ENCODE results near the gene IQGAP2. TPM values are rescaled to one million over a fixed set of nuclear protein-coding genes. Genes with fewer than 3 reads are reported as not detected.
A peak's percentile ranks its signal among the peaks of the same experiment; 100 is the strongest.

The IQGAP2 gene
- total and polyA plus RNA-seq, 5 donors = 3.0 to 9.2 (median 6.2) TPM

DNA sequence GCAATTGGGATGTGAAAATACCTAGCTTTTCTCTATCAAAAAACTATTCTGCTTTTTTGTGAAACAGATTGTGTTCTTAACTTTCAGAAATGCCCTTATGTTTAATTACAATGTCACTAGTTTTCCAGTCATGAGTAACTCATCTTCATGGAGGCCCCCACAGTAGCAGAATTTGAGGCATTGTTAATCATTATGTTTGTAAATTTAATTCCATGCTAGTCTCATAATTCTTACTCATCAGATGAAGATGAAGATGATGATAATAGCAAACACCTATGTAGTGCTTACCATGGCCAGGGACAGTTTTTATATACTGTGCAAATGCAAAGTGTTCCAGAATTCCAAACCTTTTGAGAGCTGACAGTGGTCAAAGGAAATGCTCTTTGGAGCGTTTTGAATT is 285.1 kb downstream of the IQGAP2 start:
- intact Hi-C loops (cut with DNase I) = no loop called here
- WGBS = 94% methylated on average over 1 of the region's 1 CpG
- DNase-seq (no peak), ATAC-seq (no peak)
- Histone ChIP-seq H3K9me3 (ENCODE audit: control insufficient read depth, low read length) (no peaks in the 10 kb centered on the region), H3K27me3 (ENCODE audit: control insufficient read depth, insufficient read depth) (no peaks in the 10 kb centered on the region), H3K27ac (ENCODE audit: low read length) (no peak overlapping the region), H3K4me1 (ENCODE audit: control insufficient read depth, insufficient read depth, low read length) (peaks cover 2% of the 10 kb centered on the region), H3K4me3 (ENCODE audit: low read length) (no peak overlapping the region)

DNA sequence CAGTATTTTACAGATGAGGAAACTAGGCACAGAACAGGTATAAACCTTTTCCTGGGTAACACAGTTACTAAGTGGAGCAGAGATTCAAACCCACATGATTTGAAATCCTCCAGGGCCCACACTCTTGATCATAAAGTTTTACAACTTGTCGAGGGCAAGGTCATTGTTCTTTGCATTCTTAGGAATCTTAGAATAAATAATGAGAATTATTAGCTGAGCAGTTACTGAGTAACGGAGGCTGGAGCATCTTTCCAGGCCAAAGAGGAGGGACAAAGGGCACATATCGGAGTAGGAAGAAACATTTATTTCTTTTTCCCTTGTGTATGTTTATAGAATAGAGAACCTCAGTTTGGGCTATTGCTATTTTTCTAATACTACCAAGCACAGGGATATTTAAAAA is 285.8 kb downstream of the IQGAP2 start:
- no peak overlapping the region for H3K27ac ChIP-seq (ENCODE audit: low read length)
- no peak overlapping the region for H3K4me3 ChIP-seq (ENCODE audit: low read length)
- DNase-seq (no peak), ATAC-seq (no peak)
- H3K9me3 ChIP-seq (ENCODE audit: control insufficient read depth, low read length) = no peaks in the 10 kb centered on the region
- 93% methylated on average over 3 of the region's 3 CpGs for WGBS
- H3K27me3 ChIP-seq (ENCODE audit: control insufficient read depth, insufficient read depth) = no peaks in the 10 kb centered on the region
- intact Hi-C loops (cut with DNase I) = no loop called here
- H3K4me1 ChIP-seq (ENCODE audit: control insufficient read depth, insufficient read depth, low read length) = peaks cover 2% of the 10 kb centered on the region

DNA sequence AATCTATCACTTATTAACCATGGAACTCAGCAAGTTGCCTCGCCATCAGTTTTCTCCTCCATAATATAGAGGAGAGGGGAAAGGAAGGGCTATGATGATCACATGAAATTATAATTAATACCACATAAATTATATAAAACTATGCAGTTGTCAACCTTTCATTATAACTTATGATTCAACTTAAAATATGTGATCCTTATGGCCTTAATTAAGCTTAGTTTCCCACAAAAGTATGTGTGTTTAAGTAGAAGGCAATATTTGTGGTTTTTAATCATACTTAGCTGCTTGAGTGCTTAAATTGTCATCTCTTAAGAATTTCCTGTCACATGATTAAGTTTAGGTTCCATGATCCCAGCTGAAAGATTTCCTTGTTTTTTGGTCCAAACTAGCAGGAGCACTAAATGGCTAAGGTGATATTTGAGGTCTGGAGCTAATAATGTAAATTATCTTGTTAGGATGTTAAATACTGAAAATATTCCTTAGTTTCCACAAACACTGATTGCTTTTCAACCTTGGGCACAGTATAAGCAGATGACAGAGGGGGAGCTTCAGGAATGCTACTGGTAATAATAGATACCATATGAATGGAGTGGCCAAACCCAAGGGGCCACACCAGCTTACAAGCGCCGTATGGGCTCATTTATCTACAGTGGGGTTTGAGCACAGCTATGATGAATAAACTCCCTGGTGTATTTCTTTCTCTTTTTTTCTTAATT is 286.4 kb downstream of the IQGAP2 start:
- intact Hi-C loops (cut with DNase I) = no loop called here
- H3K9me3 ChIP-seq (ENCODE audit: control insufficient read depth, low read length) = no peaks in the 10 kb centered on the region
- ATAC-seq = no peak
- DNase-seq = no peak
- no peak overlapping the region for H3K4me3 ChIP-seq (ENCODE audit: low read length)
- WGBS = 90% methylated on average over 3 of the region's 3 CpGs
- no peak overlapping the region for H3K27ac ChIP-seq (ENCODE audit: low read length)
- H3K27me3 ChIP-seq (ENCODE audit: control insufficient read depth, insufficient read depth) = no peaks in the 10 kb centered on the region
- peaks cover 2% of the 10 kb centered on the region for H3K4me1 ChIP-seq (ENCODE audit: control insufficient read depth, insufficient read depth, low read length)

DNA sequence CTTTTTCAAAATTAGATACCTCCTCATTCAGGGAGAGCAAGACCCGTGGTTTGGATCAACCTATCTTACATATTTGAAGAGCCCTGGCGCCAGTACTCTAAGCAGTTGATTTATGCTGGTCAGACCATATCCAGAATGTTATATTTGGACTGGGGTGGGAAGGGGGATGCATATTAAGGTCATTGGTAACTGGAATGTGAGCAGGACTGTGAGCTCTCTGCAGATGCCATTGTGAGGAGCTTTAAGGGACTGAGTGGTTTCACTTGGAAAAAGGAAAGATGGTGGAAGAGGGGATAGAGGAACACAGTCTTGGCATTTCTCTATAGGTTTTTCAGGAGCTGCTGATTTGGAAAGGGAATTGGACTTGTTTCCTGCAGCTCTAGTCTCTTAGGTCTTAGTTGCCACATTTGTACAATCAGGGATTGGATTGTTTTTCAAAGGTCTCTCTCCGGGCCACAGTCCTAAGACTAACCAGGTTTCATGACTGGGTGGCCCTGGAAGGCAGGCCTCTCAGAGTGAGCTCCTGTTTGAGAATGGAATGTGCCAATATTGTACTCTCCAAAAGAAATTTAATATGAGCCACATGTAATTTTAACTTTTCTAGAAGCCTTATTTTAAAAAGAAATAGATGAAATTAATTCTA is 287.1 kb downstream of the IQGAP2 start:
- no peak for DNase-seq
- intact Hi-C loops (cut with DNase I) = no loop called here
- no peak for ATAC-seq
- no peaks in the 10 kb centered on the region for H3K9me3 ChIP-seq (ENCODE audit: control insufficient read depth, low read length)
- H3K4me1 ChIP-seq (ENCODE audit: control insufficient read depth, insufficient read depth, low read length) = peaks cover 2% of the 10 kb centered on the region
- H3K4me3 ChIP-seq (ENCODE audit: low read length) = no peak overlapping the region
- no peaks in the 10 kb centered on the region for H3K27me3 ChIP-seq (ENCODE audit: control insufficient read depth, insufficient read depth)
- H3K27ac ChIP-seq (ENCODE audit: low read length) = no peak overlapping the region
- WGBS = 95% methylated on average over 3 of the region's 3 CpGs

DNA sequence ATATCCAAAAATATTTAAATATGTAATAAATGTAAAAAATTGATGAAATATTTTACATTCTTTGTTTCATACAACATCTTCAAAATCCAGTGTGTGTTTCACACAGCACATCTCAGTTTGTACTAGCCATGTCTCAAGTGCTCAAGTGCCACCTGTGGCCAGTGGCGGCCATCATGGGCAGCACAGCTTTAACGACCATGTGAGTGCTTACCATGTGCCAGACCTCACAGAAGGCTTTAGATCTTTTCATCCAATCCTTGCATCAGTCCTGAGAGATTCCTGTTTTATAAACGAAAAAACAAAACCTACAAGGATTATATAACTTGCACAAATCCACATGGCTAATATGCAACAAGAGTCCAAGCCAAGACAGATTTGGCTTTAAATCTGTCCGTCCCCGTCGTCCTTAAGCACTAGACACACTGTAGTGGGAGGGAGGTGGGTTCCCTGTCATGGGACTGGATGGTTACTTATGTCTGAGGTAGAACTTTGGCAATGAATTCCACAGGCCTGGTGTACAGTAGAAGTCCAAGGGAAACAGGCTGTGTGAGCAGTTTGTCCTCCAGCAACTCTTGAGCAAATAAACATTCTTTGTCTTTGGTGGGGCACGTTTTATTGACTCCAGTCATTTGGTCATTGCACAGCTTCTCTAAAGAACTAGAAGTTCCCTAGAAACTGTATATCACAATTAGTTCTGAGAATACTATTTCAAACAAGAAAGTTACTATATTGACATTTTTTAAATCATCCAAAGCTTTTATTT is 287.8 kb downstream of the IQGAP2 start:
- intact Hi-C loops (cut with DNase I) = no loop called here
- Histone ChIP-seq H3K27ac (ENCODE audit: low read length) (no peak overlapping the region), H3K27me3 (ENCODE audit: control insufficient read depth, insufficient read depth) (no peaks in the 10 kb centered on the region), H3K4me3 (ENCODE audit: low read length) (no peak overlapping the region), H3K4me1 (ENCODE audit: control insufficient read depth, insufficient read depth, low read length) (peaks cover 2% of the 10 kb centered on the region), H3K9me3 (ENCODE audit: control insufficient read depth, low read length) (no peaks in the 10 kb centered on the region)
- no peak for DNase-seq
- 67% methylated on average over 7 of the region's 7 CpGs for WGBS
- no peak for ATAC-seq

DNA sequence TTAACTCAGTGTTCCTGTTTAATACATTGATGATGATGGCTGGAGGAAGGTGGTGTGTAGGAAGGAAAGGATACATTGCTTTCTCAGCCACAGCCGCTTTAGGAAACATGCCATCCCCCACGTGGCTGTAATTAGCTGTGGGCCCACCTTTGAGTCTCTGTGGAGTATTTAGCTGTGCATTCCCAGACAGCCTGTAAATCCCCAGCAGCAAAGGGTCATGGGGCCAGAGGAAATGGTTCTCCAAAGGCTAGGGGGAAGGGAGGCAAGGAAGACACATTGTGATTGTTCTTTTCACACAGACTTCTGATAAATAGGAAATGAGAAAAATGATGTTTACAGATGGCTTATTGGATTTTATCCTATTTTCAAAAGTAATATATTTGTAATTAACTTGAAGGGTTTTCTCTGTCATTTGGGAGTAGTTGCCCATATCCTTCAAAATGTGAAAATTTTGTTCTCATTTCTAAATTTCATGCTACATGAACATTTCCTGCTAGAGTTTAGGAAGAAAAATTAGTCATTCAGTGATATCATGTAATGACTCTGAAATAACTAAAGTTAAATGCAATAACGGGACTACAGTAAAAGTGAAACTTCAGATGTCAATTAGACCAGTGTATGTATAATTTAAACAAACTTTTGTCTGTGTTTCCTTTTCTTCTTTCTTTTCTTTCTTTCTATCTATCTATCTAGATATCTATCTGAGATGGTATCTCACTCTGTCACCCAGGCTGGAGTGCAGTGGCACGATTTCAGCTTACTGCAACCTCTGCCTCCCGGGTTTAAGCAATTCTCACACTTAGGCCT is 288.6 kb downstream of the IQGAP2 start:
- Histone ChIP-seq H3K9me3 (ENCODE audit: control insufficient read depth, low read length) (no peaks in the 10 kb centered on the region), H3K4me1 (ENCODE audit: control insufficient read depth, insufficient read depth, low read length) (peaks cover 2% of the 10 kb centered on the region), H3K27me3 (ENCODE audit: control insufficient read depth, insufficient read depth) (no peaks in the 10 kb centered on the region), H3K4me3 (ENCODE audit: low read length) (no peak overlapping the region), H3K27ac (ENCODE audit: low read length) (peak overlapping the region; percentile 17)
- intact Hi-C loops (cut with DNase I) = no loop called here
- ATAC-seq (peak in 1 of 2 donors; percentile 65), DNase-seq (no peak)
- WGBS = 40% methylated on average over 5 of the region's 5 CpGs

DNA sequence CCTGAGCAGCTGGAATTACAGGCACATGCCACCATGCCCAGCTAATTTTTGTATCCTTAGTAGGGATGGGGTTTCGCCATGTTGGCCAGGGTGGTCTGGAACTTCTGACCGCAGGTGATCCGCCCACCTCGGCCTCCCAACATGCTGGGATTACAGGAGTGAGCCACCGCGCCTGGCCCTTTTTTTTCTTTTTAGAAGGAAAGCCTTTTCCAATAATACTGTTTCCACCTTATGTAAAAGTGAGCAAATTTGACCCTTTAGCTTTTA is 289.1 kb downstream of the IQGAP2 start:
- Histone ChIP-seq H3K4me3 (ENCODE audit: low read length) (no peak overlapping the region), H3K27ac (ENCODE audit: low read length) (no peak overlapping the region), H3K4me1 (ENCODE audit: control insufficient read depth, insufficient read depth, low read length) (peaks cover 2% of the 10 kb centered on the region), H3K27me3 (ENCODE audit: control insufficient read depth, insufficient read depth) (no peaks in the 10 kb centered on the region), H3K9me3 (ENCODE audit: control insufficient read depth, low read length) (no peaks in the 10 kb centered on the region)
- no peak for DNase-seq
- WGBS = 97% methylated on average over 6 of the region's 6 CpGs
- intact Hi-C loops (cut with DNase I) = no loop called here
- no peak for ATAC-seq

DNA sequence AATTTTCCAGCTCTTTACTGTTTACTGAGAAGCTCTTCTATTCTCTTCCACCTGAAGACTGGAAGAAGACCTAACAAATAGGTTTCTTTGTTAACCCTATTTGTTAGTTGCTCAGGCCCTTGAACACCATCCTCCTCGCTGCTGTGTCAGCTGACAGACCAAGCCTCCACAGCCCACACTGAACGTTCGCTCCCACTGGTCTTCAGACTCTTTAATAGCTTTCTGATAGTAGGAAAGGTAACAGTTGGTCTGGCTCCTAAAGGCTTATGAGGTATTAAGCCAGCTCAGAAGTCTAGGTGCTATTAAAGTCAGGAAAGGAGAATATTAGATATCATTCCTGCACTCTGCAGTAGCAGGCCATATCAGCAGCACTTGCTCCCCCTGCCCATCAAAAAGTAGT is 289.6 kb downstream of the IQGAP2 start:
- intact Hi-C loops (cut with DNase I) = no loop called here
- H3K27ac ChIP-seq (ENCODE audit: low read length) = no peak overlapping the region
- no peaks in the 10 kb centered on the region for H3K9me3 ChIP-seq (ENCODE audit: control insufficient read depth, low read length)
- H3K27me3 ChIP-seq (ENCODE audit: control insufficient read depth, insufficient read depth) = no peaks in the 10 kb centered on the region
- ATAC-seq = no peak
- WGBS = 92% methylated on average over 3 of the region's 3 CpGs
- peaks cover 2% of the 10 kb centered on the region for H3K4me1 ChIP-seq (ENCODE audit: control insufficient read depth, insufficient read depth, low read length)
- H3K4me3 ChIP-seq (ENCODE audit: low read length) = no peak overlapping the region
- DNase-seq = no peak

DNA sequence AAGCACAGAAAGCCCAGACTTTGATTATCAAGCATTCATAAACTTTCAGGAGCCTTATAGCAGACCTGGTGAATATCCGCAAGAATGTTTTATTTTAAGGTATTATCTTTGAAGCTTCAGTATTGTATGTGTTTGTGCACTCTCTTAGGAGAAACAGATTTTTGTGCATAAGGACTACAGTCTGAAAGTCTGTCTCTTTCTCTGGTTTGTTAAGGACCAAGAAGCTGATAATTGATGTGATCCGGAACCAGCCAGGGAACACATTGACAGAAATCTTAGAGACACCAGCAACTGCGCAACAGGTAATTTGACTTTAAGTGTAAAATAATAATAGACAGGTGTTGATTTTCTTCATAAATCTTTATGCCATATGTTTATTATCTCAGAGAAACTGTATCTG is 290.1 kb downstream of the IQGAP2 start:
- intact Hi-C loops (cut with DNase I) = no loop called here
- ATAC-seq (no peak), DNase-seq (no peak)
- Histone ChIP-seq H3K4me1 (ENCODE audit: control insufficient read depth, insufficient read depth, low read length) (peaks cover 2% of the 10 kb centered on the region), H3K27me3 (ENCODE audit: control insufficient read depth, insufficient read depth) (no peaks in the 10 kb centered on the region), H3K4me3 (ENCODE audit: low read length) (no peak overlapping the region), H3K9me3 (ENCODE audit: control insufficient read depth, low read length) (no peaks in the 10 kb centered on the region), H3K27ac (ENCODE audit: low read length) (no peak overlapping the region)
- 83% methylated on average over 3 of the region's 3 CpGs for WGBS

DNA sequence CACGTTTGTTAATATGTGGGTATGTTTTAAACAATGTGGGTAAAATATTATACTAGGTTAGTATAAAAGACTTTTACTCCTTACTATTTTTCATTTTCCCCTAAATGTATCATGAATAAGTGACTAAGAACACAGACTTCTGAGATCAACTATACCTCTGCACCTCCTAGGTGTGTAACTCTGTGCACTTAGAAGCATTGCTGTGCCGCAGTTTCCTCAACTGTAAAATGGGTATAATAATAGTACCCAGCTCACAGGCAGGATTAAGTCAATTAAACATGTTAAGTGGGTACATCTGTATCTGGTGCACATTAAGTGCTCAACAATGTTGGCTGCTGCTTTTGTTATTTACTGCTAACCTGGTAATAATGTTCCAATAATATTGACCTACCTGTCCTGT is 291.2 kb downstream of the IQGAP2 start:
- H3K9me3 ChIP-seq (ENCODE audit: control insufficient read depth, low read length) = no peaks in the 10 kb centered on the region
- intact Hi-C loops (cut with DNase I) = no loop called here
- H3K27ac ChIP-seq (ENCODE audit: low read length) = no peak overlapping the region
- DNase-seq (no peak), ATAC-seq (no peak)
- H3K4me3 ChIP-seq (ENCODE audit: low read length) = no peak overlapping the region
- WGBS = 69% methylated on average over 2 of the region's 2 CpGs
- peaks cover 2% of the 10 kb centered on the region for H3K4me1 ChIP-seq (ENCODE audit: control insufficient read depth, insufficient read depth, low read length)
- H3K27me3 ChIP-seq (ENCODE audit: control insufficient read depth, insufficient read depth) = no peaks in the 10 kb centered on the region

DNA sequence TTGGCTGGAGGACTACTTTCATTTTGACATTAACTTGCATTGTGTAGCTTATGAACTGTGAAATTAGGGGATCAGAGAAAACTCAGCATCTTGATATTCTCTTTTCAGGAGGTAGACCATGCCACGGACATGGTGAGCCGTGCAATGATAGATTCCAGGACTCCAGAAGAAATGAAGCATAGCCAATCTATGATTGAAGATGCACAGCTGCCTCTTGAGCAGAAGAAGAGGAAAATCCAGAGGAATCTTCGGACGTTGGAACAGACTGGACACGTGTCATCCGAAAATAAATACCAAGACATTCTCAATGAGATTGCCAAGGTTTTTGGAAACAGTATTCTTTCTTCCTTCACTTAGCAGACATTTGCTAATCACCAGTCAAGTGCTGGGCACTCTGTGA is 292.3 kb downstream of the IQGAP2 start:
- H3K4me1 ChIP-seq (ENCODE audit: control insufficient read depth, insufficient read depth, low read length) = peaks cover 2% of the 10 kb centered on the region
- 82% methylated on average over 6 of the region's 6 CpGs for WGBS
- ATAC-seq (no peak), DNase-seq (no peak)
- H3K27me3 ChIP-seq (ENCODE audit: control insufficient read depth, insufficient read depth) = no peaks in the 10 kb centered on the region
- H3K4me3 ChIP-seq (ENCODE audit: low read length) = no peak overlapping the region
- intact Hi-C loops (cut with DNase I) = no loop called here
- no peak overlapping the region for H3K27ac ChIP-seq (ENCODE audit: low read length)
- no peaks in the 10 kb centered on the region for H3K9me3 ChIP-seq (ENCODE audit: control insufficient read depth, low read length)
